Activated T-cell treated with anti-CD3 and anti-CD28 coated beads, Interleukin-2, amount 50 U/mL, for 1 hour (primary cell): Measurements from ENCODE around the gene CEP68.

Source experiments
- DNase-seq: peaks from one replicate; pipeline ENCODE4 v3.0.0-alpha.2; 2020

Gene CEP68

GRCh38 chr2:65061146-65061909 is 5.1 kb downstream of the CEP68 start:
- no peak for DNase-seq

GRCh38 chr2:65061910-65062339 is 5.7 kb downstream of the CEP68 start:
- DNase-seq = no peak

GRCh38 chr2:65062843-65063825 is 6.9 kb downstream of the CEP68 start:
- DNase-seq = no peak

- DNase-seq = no peak
Measured at GRCh38 chr2:65064728-65065552, 8.7 kb downstream of the CEP68 start.

- no peak for DNase-seq
Measured at GRCh38 chr2:65067806-65068553, 11.8 kb downstream of the CEP68 start.

GRCh38 chr2:65069439-65069824 is 13.2 kb downstream of the CEP68 start:
- DNase-seq = no peak

GRCh38 chr2:65070172-65070830 is 14.1 kb downstream of the CEP68 start:
- DNase-seq = no peak

- DNase-seq = no peak
Measured at GRCh38 chr2:65070856-65071255, 14.6 kb downstream of the CEP68 start.

- no peak for DNase-seq
Measured at GRCh38 chr2:65071499-65072180, 15.4 kb downstream of the CEP68 start.

- no peak for DNase-seq
Measured at GRCh38 chr2:65072181-65072970, 16.2 kb downstream of the CEP68 start.

- DNase-seq = no peak
Measured at GRCh38 chr2:65073879-65074565, 17.8 kb downstream of the CEP68 start.

- DNase-seq = no peak
Measured at GRCh38 chr2:65075176-65075575, 19.0 kb downstream of the CEP68 start.

- DNase-seq = no peak
Measured at GRCh38 chr2:65075605-65076344, 19.6 kb downstream of the CEP68 start.

GRCh38 chr2:65076345-65076710 is 20.1 kb downstream of the CEP68 start:
- no peak for DNase-seq

GRCh38 chr2:65077898-65078297 is 21.7 kb downstream of the CEP68 start:
- DNase-seq = no peak

- DNase-seq = no peak
Measured at GRCh38 chr2:65079017-65079416, 22.8 kb downstream of the CEP68 start.

GRCh38 chr2:65081232-65081685 is 25.0 kb downstream of the CEP68 start:
- DNase-seq = no peak

- DNase-seq = no peak
Measured at GRCh38 chr2:65085148-65085547, 28.9 kb downstream of the CEP68 start.

- DNase-seq = no peak
Measured at GRCh38 chr2:65092791-65093190, 36.6 kb downstream of the CEP68 start.
